Activated B cell treated with CpG ODN at 0.5 μM for 24 hours (primary cell): ENCODE data around the gene MRPS23. TPM values are rescaled to one million over a fixed set of nuclear protein-coding genes. Genes with fewer than 3 reads are reported as not detected.

ENCODE experiments used
- ATAC-seq: fragments of 200-7000 bp; cut with Tn5 transposase; one replicate; pipeline ENCODE4 v1.10.0; 2021; ENCODE audit warnings: low read depth, mild to moderate bottlenecking, moderate library complexity
- CTCF ChIA-PET: fragments of 350-600 bp; sonication (Branson Sonifier 250); formaldehyde crosslinking; loops from one replicate; lab custom pipeline; 2021; ENCODE audit warnings: antibody characterized with exemption; lab: Charles Lee
- POLR2A ChIA-PET: fragments of 350-600 bp; sonication (Branson Sonifier 250); formaldehyde crosslinking; loops from one replicate; lab custom pipeline; 2021; ENCODE audit warnings: antibody characterized with exemption; lab: Charles Lee
- DNase-seq: peaks from one replicate; pipeline ENCODE4 v3.0.0; 2022
- H3K27ac Mint-ChIP-seq: one replicate; pipeline ENCODE4 v1.8.0; 2020; ENCODE audit warnings: mixed read lengths
- H3K27me3 Mint-ChIP-seq: one replicate; pipeline ENCODE4 v1.8.0; 2021; ENCODE audit warnings: mixed read lengths
- H3K36me3 Mint-ChIP-seq: one replicate; pipeline ENCODE4 v1.8.0; 2021; ENCODE audit warnings: low read depth, mixed read lengths
- H3K4me1 Mint-ChIP-seq: one replicate; pipeline ENCODE4 v1.8.0; 2021; ENCODE audit warnings: mixed read lengths
- H3K4me3 Mint-ChIP-seq: one replicate; pipeline ENCODE4 v1.8.0; 2020; ENCODE audit warnings: mild to moderate bottlenecking, mixed read lengths
- H3K9me3 Mint-ChIP-seq: one replicate; pipeline ENCODE4 v1.8.0; 2020; ENCODE audit warnings: mixed read lengths
- intact Hi-C: fragments of 100-400 bp; cut with micrococcal nuclease; formaldehyde crosslinking; loops from one replicate; pipeline ENCODE4 v1.15.1; 2024
- total RNA-seq: library from RNA; stranded (reverse); gene quantifications from 2 replicates; pipeline ENCODE4 v1.2.3, GENCODE V29; 2022
- TF ChIP-seq, protein P1 (sequence below): fragments of 200-600 bp; IDR thresholded peaks from one replicate; pipeline ENCODE4 v1.8.0; 2022; ENCODE audit warnings: antibody characterized with exemption, mild to moderate bottlenecking

MRPS23 gene
- total RNA-seq, 1 donor from 2014 or later: 37.9 TPM

DNA sequence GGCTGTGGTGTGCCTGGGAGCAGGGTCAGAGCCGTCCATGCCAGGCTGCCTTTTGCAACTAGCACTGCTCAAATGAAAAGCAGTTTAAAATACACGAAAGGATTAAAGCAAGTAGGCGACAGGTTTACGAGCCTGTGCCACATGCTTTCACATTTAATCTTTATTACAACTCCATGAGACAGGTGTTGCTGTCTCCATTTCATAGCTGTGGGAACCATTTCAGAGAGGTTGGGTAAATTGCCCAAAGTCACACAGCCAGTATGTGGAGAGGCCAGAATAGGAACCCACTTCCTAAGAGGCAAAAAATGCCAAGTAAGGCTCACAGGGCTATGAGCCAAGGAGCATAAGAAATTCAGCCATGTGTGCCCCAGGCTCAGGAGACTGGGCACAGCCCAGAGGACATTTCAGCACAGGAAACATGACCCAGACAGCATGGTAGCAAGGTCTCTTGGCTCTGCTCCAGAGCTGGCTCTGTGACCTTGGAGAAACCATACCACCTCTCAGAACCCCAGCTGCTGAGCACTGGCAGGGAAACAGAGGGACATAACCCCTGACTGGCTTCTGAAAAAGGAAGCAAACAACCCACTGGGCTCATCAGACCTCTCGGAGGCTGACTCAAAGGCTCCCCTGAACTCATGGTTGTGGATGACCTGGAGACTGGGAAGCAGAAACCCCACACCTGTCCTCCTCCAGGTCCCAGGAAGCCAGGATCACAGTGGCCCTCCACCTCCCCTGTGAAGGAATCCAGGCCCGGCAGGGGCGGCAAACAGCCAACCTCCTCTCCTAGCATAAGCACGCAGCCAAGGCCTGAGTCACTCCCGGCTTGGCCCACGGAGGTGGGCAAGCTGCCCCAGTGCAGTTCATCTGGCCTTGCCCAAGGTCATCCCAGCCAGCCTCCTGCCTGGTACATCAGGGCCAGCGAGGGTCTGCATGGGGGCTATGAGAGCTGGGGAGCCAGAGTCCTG lies 40.3 kb upstream of the MRPS23 start:
- Mint-ChIP-seq H3K27ac (no peak overlapping the region), H3K4me3 (no peak overlapping the region), H3K9me3 (no peaks in the 10 kb centered on the region), H3K36me3 (no peaks in the 10 kb centered on the region), H3K4me1 (no peaks in the 10 kb centered on the region), H3K27me3 (peaks cover 35% of the 10 kb centered on the region)
- TF ChIP-seq, protein P1, sequence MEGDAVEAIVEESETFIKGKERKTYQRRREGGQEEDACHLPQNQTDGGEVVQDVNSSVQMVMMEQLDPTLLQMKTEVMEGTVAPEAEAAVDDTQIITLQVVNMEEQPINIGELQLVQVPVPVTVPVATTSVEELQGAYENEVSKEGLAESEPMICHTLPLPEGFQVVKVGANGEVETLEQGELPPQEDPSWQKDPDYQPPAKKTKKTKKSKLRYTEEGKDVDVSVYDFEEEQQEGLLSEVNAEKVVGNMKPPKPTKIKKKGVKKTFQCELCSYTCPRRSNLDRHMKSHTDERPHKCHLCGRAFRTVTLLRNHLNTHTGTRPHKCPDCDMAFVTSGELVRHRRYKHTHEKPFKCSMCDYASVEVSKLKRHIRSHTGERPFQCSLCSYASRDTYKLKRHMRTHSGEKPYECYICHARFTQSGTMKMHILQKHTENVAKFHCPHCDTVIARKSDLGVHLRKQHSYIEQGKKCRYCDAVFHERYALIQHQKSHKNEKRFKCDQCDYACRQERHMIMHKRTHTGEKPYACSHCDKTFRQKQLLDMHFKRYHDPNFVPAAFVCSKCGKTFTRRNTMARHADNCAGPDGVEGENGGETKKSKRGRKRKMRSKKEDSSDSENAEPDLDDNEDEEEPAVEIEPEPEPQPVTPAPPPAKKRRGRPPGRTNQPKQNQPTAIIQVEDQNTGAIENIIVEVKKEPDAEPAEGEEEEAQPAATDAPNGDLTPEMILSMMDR: no peak
- intact Hi-C loops: no loop called here
- CTCF ChIA-PET: interaction anchor here (6.4 kb wide), 1 partner anchor 107 kb away, joined by 112 read pairs; no protein-coding TSS in a partner anchor
- POLR2A ChIA-PET: interaction anchor here (1.2 kb wide), 1 partner anchor 13 kb away, joined by 3 read pairs; no protein-coding TSS in a partner anchor
- no peak for DNase-seq
- no peak for ATAC-seq

DNA sequence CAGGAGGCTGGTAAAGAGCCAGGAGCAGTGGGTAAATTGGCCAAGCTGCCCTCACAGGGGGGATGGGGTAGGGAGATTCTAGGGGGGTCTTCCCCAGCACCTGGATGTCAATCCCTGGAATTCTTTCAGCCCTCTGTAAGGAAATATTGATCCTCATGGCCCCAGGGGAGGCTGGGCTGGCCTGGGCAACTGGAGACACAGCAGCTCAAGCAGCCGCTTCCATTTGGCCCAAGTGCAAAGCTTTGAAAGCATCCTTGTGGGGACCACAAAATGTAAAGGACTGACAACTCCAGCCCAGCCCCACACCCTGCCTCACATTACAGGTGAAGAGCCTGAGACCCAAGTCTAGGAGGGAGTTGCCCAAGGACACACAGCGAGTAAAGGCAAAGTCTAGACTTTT lies 39.4 kb upstream of the MRPS23 start:
- no peaks in the 10 kb centered on the region for H3K4me1 Mint-ChIP-seq
- peaks cover 38% of the 10 kb centered on the region for H3K27me3 Mint-ChIP-seq
- no peak overlapping the region for H3K4me3 Mint-ChIP-seq
- TF ChIP-seq, protein P1: no peak
- DNase-seq (no peak), ATAC-seq (no peak)
- no peak overlapping the region for H3K27ac Mint-ChIP-seq
- CTCF ChIA-PET: interaction anchor here (6.4 kb wide), 1 partner anchor 108 kb away, joined by 112 read pairs; no protein-coding TSS in a partner anchor
- intact Hi-C loops: no loop called here
- H3K36me3 Mint-ChIP-seq: no peaks in the 10 kb centered on the region
- H3K9me3 Mint-ChIP-seq: no peaks in the 10 kb centered on the region
- POLR2A ChIA-PET: no interaction called here

DNA sequence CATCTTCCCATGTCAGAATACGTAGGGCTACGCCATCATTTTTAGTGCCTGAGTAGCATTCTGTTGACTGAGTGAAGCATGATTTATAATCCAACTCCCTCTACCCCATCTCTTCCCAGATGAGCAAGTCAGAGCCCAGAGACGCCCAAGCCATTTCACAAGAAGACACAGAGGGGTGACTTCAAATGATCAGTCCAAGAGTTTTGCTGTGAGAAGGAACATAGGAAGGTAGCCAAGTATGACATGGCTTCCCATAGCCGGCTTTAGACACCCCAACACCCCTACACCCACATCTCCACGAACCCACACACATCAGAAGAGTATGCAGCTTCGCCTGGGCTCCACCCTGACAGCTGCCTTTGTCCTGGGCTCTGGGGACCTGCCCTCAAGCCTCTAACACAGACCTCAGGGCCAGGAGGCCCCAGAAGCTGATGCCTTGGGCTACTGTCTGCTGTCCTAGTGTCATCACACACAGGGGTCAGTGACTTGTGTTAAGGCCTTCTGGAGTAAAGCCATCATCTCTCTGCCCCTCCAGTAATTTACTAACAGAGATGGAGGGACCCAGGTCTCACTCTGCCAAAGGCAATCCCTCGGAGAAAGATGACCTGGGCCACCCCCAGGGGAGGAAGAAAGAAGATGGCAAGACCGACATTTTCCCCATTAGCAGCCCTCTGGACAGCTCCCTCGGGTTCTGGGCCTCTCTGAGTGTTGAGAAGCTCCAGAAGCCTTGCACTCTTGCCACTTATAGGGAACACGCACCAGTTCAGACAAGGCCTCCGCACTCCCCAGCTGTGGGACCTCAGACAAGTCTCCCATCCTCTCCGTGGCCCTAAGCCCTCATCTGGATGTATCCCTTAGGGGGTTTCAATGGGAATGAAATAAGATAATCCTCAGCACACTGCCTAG lies 38.7 kb upstream of the MRPS23 start:
- Mint-ChIP-seq H3K27ac (no peak overlapping the region), H3K4me3 (no peak overlapping the region)

DNA sequence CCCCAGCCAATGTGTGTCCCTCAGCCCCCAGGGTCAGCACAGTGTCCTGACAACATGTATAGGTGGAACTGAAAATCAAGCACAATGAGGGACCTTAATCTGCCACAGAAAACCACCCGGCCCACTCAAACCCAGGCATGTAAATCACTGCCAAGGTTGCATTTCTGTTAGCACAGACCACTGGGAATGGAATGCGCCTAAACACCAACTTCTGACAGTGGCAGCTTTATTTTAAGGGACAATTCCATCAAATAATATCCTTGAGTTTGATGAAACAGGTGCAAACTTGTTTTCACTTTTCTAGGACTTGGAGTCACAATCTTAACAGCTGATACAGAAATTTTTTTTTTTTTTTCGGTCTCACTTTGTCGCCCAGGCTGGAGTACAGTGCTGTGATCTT lies 37.3 kb upstream of the MRPS23 start:
- Mint-ChIP-seq H3K27me3 (peaks cover 27% of the 10 kb centered on the region), H3K4me3 (no peak overlapping the region), H3K9me3 (no peaks in the 10 kb centered on the region), H3K36me3 (no peaks in the 10 kb centered on the region), H3K27ac (no peak overlapping the region), H3K4me1 (no peaks in the 10 kb centered on the region)
- intact Hi-C loops: no loop called here
- ATAC-seq (no peak), DNase-seq (no peak)
- ChIA-PET POLR2A (interaction anchor here (0.6 to 0.7 kb wide), 2 partner anchors 12 to 177 kb away, joined by 4 to 5 read pairs; no protein-coding TSS in a partner anchor), CTCF (interaction anchor here (1.0 kb wide), 1 partner anchor 113 kb away, joined by 3 read pairs; no protein-coding TSS in a partner anchor)
- TF ChIP-seq, protein P1: no peak

More for the DNA sequence above, 38.7 kb upstream of the MRPS23 start:
- ChIA-PET POLR2A (no interaction called here), CTCF (interaction anchor here (1.0 to 6.4 kb wide), 2 partner anchors 109 to 111 kb away, joined by 3 to 112 read pairs; no protein-coding TSS in a partner anchor)
- ATAC-seq: no peak
- H3K9me3 Mint-ChIP-seq: no peaks in the 10 kb centered on the region
- no peaks in the 10 kb centered on the region for H3K4me1 Mint-ChIP-seq
- H3K27me3 Mint-ChIP-seq: peaks cover 37% of the 10 kb centered on the region
- intact Hi-C loops: no loop called here
- TF ChIP-seq, protein P1: no peak
- DNase-seq: no peak
- no peaks in the 10 kb centered on the region for H3K36me3 Mint-ChIP-seq
